ENCODE measurements around the gene ZNF524. TPM values are rescaled to one million over a fixed set of nuclear protein-coding genes. Genes with fewer than 3 reads are reported as not detected.

ZNF524 gene, protein sequence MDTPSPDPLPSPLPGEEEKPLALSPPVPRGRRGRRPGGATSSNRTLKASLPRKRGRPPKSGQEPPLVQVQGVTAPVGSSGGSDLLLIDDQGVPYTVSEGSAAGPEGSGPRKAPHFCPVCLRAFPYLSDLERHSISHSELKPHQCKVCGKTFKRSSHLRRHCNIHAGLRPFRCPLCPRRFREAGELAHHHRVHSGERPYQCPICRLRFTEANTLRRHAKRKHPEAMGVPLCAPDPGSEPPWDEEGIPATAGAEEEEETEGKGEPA
- total RNA-seq (ENCODE audit: low replicate concordance) = 7.3 and 7.5 TPM in 2 replicates

DNA sequence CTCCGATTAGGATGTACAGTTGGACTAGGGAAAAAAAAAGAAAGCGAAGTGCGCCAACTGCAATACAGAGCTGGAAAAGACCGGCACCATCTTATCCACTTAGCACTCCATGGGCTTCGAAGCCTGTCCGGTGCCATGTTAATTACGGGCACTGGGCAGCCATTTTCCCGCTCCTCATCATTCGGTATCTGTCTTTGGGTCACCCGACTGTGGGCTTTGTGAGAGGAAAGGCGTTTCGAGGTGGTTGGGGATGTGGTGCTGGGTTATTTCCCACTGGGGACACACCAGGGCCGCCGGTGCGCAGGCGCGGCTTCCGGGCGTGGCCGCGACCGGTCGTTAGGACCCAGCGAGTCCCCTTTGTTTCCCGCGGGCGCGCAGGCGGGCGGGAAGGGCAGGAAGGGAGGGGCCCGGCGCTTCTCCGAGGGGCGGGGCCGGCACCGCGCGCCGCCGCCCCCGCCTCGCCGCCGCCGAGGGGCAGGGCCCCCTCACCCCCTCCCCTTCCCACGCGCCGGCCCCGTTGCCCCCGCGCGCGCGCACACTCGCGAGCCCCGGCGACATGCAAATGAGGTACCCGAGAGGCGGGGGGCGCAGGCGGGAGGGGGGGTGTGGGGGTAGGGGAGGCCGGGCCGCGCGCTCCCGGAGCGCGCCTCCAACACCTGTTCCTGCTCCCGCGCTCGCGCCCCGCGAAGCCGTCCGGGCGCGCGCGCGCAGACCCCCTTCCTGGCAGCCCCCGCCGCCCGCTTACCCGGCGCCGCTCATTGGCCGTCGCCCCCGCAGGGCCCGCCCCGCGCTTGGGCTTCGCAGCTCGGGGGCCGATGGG is at the start of gene ZNF524:
Gene ZNF524, plus strand, starts transcription at position 447 of the 820 bp plus-strand sequence. CDS start 1,825 bp downstream, outside the sequence.

DNA sequence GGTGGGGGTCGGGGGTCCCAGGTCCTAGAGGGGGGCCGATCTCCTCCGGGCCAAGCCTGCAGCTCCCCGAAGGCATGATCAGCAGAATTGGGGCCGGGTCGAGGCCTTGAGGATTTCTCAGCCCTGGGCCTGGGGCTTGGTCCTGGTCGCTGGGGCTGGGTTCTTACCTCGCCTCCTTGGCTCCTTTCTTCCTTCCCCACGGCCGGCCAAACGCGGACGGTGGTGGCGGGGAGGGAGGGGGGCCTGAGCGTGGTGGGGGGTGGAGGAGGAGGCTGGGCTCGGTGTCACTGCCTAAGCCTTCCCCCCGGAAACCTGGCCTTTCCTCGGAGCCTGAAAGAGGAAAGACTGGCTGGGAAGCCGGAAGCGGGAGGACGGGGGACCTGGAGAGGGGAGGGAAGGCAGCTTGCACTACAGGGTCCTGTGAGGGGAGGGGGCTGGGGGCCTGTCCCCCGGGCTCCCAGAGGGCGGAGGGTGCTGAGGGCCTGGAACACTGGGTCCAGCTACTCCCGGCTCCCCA is 19.4 kb upstream of the ZNF524 start, which contains the start of gene ZNF579:
Gene ZNF579, minus strand, starts transcription at position 221 of the 517 bp plus-strand sequence. CDS start 1,209 bp downstream, outside the sequence.

DNA sequence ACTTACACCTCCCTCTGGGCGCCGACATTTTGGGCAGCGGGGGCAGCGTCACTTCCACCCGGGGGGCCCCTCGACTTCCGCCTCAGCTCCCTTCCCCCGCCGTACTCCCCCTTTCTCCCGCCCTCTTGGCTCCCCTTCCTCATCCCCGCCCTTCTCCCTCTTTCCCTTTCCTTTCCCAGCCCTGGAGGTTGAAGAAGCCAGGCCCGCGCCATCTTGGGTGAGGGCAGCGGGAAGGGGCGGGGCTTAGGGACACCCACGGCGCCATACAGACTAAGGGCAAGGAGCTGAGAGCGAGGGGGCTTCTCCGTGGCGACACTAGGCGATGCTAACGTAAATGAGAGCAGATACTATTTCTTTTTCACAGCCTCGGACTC is 633 bp upstream of the ZNF524 start, which contains the start of gene FIZ1:
Gene FIZ1, minus strand, starts transcription at position 50 of the 374 bp plus-strand sequence. CDS start 1,652 bp downstream, outside the sequence.

DNA sequence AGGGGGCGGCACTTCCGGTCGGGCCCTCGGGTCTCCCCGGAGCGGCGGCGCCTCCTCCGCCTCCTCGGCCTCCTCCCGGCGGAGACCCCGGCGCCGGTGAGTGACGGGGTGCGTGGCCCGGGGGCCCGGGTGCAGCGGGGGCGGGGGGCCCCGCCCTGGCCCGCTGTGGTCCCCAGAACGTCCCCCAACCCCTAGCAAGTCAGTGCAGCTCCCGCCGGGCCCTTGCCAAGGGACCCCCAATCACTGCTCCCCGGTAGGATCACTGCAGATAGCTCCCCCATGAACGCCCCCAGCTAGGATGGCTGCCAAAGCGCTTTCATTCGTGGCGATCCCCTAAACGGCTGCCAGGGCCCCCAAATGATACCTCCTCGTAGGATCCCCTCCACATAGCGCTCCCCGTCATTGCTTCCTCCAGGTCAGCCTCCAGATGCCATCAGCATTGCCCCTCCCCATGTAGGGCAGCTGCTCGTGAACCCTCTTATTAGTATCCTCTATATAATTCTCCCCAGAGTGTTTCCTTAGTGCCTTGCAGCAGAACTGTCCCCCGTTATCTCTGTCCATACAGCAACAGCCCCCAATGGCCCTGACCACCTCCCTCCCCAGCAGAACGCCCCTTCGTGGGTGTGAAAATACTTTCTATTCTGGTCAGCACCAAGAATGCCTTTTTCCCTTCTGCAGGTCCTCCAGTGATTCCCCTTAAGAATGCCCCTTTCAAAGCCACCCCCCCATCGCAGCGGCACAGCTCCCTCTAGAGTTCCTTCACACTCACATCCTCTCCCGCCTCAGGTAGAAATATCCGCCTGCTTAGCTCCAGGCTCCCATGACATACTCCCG is 5.8 kb downstream of the ZNF524 start, which contains the start of gene ZNF865:
Gene ZNF865, plus strand, starts transcription at position 11 of the 834 bp plus-strand sequence. CDS start 7,972 bp downstream, outside the sequence.

DNA sequence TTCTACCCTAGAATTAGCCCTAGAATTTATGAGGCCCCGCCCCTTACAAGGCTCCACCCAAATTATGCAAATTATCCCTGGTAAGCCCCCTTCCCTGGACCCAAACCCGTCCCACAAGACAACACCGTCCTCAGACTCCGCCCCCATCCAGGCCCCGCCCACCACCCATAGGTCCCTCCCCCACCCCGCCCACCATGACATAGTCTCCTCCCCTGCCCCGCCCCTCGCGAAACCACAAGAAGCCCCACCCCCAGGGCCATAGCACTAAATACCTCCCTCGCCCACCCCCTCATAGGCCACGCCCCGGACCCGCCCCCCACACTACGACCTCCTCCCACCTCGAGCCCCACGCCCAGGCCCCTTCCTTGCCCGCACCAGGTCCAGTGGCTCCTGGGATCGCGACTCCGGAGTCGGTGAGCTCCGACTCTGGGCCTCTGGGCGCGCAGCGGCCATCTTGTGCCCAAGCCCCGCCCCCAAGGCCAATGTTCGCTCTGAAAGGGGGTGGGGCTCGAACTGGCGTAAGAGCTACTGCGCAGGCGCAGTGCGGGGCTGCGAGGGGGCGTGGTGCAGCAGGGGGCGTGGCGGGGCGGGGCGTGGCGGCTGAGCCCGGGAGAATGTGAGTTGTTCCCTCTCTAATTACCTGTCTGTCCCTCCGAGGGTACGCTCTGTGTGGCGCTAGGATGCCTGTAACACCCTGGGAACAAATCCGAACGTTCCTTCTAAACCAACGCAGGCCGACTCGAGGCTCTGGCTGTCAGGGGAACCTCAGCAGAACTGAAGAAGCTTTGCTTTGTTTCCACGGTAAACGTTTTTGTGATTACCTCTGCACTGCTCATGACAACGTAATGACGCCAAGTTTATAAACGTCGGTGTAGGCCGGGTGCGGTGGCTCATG is 24.3 kb downstream of the ZNF524 start, which contains the start of gene ZNF784:
Gene ZNF784, minus strand, starts transcription at position 458 of the 895 bp plus-strand sequence. Its CDS starts 5 bp downstream, at position 453.

DNA sequence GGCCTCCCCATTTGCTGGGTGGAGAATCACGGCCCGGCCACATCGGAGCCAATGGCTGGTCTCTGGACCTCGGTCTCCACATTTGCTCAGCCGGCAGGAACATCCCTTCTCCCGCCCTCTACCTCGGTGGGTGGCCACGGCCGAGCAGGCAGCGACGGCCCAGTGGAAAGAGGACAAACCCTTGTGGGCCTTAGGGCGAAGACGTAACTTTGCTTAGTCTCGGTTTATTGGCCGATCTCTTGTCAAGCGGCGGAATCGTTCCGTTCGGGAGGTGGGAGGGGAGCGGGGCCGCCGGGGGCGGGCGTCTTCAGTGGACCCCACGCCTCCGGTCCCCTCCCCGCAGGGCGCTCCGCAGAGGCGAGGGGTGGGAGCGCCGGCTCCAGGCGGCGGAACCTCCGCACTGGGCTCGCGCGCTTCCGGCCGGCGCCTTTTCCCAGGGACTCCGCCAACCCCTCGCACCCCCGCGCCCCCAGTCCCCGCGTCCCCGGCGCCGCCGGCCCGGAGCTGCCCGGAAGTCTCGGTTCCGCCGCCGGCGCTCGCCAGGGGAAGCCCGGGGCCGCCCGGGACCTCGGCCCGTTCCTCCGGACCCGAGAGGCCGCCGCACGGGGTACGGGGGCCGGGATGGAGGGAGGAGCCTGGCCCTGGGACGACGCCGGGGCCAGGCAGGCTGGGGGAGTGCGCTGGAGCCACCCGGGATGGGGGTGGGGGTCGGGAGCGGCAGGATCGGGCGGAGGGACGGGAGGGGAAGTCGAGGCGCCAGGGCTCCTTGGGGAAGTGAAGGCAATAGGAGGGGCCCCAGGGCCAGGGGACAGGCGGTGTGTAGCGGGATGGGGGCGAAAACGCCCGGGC is 40.7 kb downstream of the ZNF524 start, which contains the start of gene ZNF580:
Gene ZNF580, plus strand, starts transcription at position 426 of the 849 bp plus-strand sequence. CDS start 1,507 bp downstream, outside the sequence.

DNA sequence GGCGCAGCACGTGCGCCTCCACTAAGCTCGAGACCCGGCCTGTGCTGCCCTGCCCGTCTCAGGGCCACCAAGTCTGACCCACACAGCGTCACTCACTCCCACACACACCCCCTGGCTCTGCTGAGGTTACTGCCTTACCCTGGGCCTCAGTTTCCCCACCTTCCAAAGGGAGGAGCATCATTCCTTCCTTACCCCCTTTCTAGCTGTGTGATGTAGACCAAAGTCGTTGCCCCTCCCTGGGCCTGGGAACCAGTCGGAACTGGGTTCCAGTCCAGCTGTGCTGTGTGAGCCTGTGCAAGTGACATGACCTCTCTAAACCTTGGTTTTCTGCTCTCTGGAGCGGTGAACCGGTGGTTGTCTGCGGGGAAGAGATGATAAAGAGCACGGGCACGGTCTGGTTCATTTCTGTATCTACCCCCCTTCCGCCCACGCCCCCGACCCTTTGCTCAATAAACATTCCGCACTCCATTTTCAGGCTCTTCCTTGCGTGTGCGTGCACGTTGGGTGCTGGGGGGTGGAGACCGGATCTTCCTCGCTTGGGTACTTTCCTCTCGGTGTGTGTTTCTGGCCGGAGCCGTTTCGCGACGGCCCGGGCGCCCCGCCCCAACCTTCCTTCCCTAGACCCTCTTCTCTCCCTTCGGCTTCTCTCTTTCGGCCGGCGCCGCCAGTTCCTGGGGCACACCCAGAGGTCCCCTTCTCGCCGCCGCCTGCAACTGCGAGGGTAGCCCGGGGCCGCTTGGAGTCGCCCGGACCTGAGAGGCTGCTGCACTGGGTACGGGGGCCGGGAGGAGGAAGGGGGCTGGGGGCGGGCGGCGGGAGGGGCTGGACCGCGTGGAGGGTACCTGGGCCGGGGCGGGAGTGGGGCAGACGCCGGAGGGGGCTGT is 43.2 kb downstream of the ZNF524 start, which contains the start of gene ZNF581:
Gene ZNF581, plus strand, starts transcription at position 647 of the 884 bp plus-strand sequence. CDS start 923 bp downstream, outside the sequence.

DNA sequence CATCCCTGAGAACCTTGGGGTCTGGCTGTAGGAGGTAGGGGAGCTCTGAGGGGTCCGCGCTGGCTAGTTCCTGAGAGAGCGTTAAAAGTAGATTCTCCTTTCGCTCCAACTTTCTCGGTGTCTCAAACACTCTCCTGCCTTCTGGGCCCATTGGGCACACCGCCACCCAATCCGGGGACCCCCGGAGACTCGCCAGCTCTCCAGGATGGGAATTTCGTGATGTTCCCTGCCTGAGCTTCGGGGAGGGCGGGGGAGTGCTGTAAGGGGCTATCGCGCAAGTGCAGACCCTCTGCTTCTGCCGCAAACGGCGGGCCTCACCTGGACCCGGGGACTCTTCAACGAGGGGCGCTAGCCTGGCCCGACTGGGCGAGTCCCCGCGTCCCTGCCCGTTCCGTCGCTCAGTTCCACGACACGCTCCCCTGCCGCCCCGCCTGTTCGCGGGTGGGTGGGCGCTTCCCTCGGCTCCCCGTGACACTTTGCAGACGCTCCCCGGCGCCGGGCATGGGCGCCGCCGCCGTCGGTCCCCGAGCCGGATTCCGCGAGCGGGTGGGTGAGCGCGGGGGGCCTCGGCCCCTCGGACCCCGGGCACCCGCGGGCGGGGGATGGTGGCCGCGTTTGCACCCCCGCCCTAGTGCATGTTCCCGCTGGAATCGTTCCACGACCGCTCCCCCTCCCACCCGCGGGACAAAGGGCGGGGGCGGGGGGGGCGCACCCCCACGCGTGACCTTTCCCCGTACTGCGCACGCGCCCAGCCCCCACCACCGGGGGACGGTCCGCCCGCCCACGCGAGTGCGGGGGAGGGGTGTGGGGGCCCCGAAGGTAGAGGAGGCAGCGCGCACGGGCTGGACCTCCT is 47.9 kb downstream of the ZNF524 start, which contains the start of gene CCDC106:
Gene CCDC106, plus strand, starts transcription at position 481 of the 853 bp plus-strand sequence. CDS start 835 bp downstream, outside the sequence.

Other genes starting within 250 kb of the ZNF524 start
- gene COX6B2, start 245.6 kb upstream of the ZNF524 start, total RNA-seq (ENCODE audit: low replicate concordance) = not detected in 2 replicates
- not detected in 2 replicates for gene GARIN5B, start 237.0 kb upstream of the ZNF524 start, total RNA-seq (ENCODE audit: low replicate concordance)
- 0.23 and 4.7 TPM in 2 replicates for gene IL11, start 229.8 kb upstream of the ZNF524 start, total RNA-seq (ENCODE audit: low replicate concordance)
- gene TMEM190, start 223.5 kb upstream of the ZNF524 start, total RNA-seq (ENCODE audit: low replicate concordance) = not detected in 2 replicates
- gene TMEM238, start 216.0 kb upstream of the ZNF524 start, total RNA-seq (ENCODE audit: low replicate concordance) = 0.30 TPM in 1 of 2 replicates, not detected in the other
- gene RPL28, start 214.4 kb upstream of the ZNF524 start, total RNA-seq (ENCODE audit: low replicate concordance) = 245 and 291 TPM in 2 replicates
- 7.3 and 94.4 TPM in 2 replicates for gene UBE2S, start 192.5 kb upstream of the ZNF524 start, total RNA-seq (ENCODE audit: low replicate concordance)
- not detected in 2 replicates for gene SHISA7, start 157.0 kb upstream of the ZNF524 start, total RNA-seq (ENCODE audit: low replicate concordance)
- gene ISOC2, start 138.6 kb upstream of the ZNF524 start, total RNA-seq (ENCODE audit: low replicate concordance) = 23.4 and 87.9 TPM in 2 replicates
- gene C19orf85, start 135.5 kb upstream of the ZNF524 start, total RNA-seq (ENCODE audit: low replicate concordance) = not detected in 2 replicates
- 0.35 and 0.60 TPM in 2 replicates for gene ZNF628, start 123.7 kb upstream of the ZNF524 start, total RNA-seq (ENCODE audit: low replicate concordance)
- 6.7 and 15.1 TPM in 2 replicates for gene NAT14, start 115.1 kb upstream of the ZNF524 start, total RNA-seq (ENCODE audit: low replicate concordance)
- 0.68 and 5.7 TPM in 2 replicates for gene SSC5D, start 111.9 kb upstream of the ZNF524 start, total RNA-seq (ENCODE audit: low replicate concordance)
- not detected in 2 replicates for gene SBK2, start 63.2 kb upstream of the ZNF524 start, total RNA-seq (ENCODE audit: low replicate concordance)
- gene SBK3, start 54.7 kb upstream of the ZNF524 start, total RNA-seq (ENCODE audit: low replicate concordance) = not detected in 2 replicates
- gene ZNF579, start 19.4 kb upstream of the ZNF524 start, total RNA-seq (ENCODE audit: low replicate concordance) = 0.94 and 3.3 TPM in 2 replicates
- gene FIZ1, start 771 bp upstream of the ZNF524 start, total RNA-seq (ENCODE audit: low replicate concordance) = 1.3 and 1.6 TPM in 2 replicates
- gene ZNF865, start 5.4 kb downstream of the ZNF524 start, total RNA-seq (ENCODE audit: low replicate concordance) = under 0.01 and 0.53 TPM in 2 replicates
- gene ZNF784, start 24.3 kb downstream of the ZNF524 start, total RNA-seq (ENCODE audit: low replicate concordance) = 2.0 and 3.5 TPM in 2 replicates
- 3.6 and 6.4 TPM in 2 replicates for gene ZNF580, start 40.7 kb downstream of the ZNF524 start, total RNA-seq (ENCODE audit: low replicate concordance)
- gene ZNF581, start 43.4 kb downstream of the ZNF524 start, total RNA-seq (ENCODE audit: low replicate concordance) = 18.8 and 20.7 TPM in 2 replicates
- gene CCDC106, start 47.9 kb downstream of the ZNF524 start, total RNA-seq (ENCODE audit: low replicate concordance) = 2.7 and 6.4 TPM in 2 replicates
- 82.3 and 109 TPM in 2 replicates for gene U2AF2, start 54.7 kb downstream of the ZNF524 start, total RNA-seq (ENCODE audit: low replicate concordance)
- 54.2 and 64.5 TPM in 2 replicates for gene EPN1, start 74.9 kb downstream of the ZNF524 start, total RNA-seq (ENCODE audit: low replicate concordance)
- gene NLRP9, start 138.1 kb downstream of the ZNF524 start, total RNA-seq (ENCODE audit: low replicate concordance) = not detected in 2 replicates
- gene RFPL4A, start 158.8 kb downstream of the ZNF524 start, total RNA-seq (ENCODE audit: low replicate concordance) = 0.08 TPM in 1 of 2 replicates, not detected in the other
- not detected in 2 replicates for gene RFPL4AL1, start 168.8 kb downstream of the ZNF524 start, total RNA-seq (ENCODE audit: low replicate concordance)
- gene NLRP11, start 231.7 kb downstream of the ZNF524 start, total RNA-seq (ENCODE audit: low replicate concordance) = not detected in 2 replicates
- not detected in 2 replicates for gene NLRP4, start 236.3 kb downstream of the ZNF524 start, total RNA-seq (ENCODE audit: low replicate concordance)

All from smooth muscle cell of the coronary artery (primary cell).